Upper lobe of right lung (tissue), 1 donor: ENCODE data around the gene GALK2. TPM values are rescaled to one million over a fixed set of nuclear protein-coding genes. Genes with fewer than 3 reads are reported as not detected.
"Not testable (repeated sequence)": the region's sequence is repeated elsewhere in the genome, so short reads cannot be mapped to it uniquely, and the experiment has no call there.

Source experiments
- ATAC-seq: fragments of 200-7000 bp; cut with Tn5 transposase; one replicate; pipeline ENCODE4 v1.9.1; 2020; ENCODE audit warnings: mild to moderate bottlenecking, moderate library complexity
- DNase-seq: peaks from one replicate; pipeline ENCODE4 v3.0.0-alpha.2; 2020
- H3K27ac ChIP-seq: fragments of 200-600 bp; one replicate; pipeline ENCODE4 v1.8.0; 2022
- H3K27me3 ChIP-seq: fragments of 200-600 bp; one replicate; pipeline ENCODE4 v1.8.0; 2022; ENCODE audit warnings: mild to moderate bottlenecking
- H3K36me3 ChIP-seq: fragments of 200-600 bp; one replicate; pipeline ENCODE4 v1.8.0; 2022
- H3K4me1 ChIP-seq: fragments of 200-600 bp; one replicate; pipeline ENCODE4 v1.8.0; 2022
- H3K4me3 ChIP-seq: fragments of 200-600 bp; one replicate; pipeline ENCODE4 v1.8.0; 2022; ENCODE audit warnings: mild to moderate bottlenecking
- H3K9me3 ChIP-seq: fragments of 200-600 bp; one replicate; pipeline ENCODE4 v1.8.0; 2022
- intact Hi-C: fragments of 100-400 bp; cut with DNase I; formaldehyde crosslinking; loops from one replicate; pipeline ENCODE4 v1.11.0; 2022
- total RNA-seq: library from RNA; stranded (reverse); fragmentation: NEBNext Ultra II Directional; extraction: Animal tissue kit (Norgen Biotek cat#: 25700); gene quantifications from one replicate; pipeline ENCODE4 v1.2.1, GENCODE V29; 2021
- TF ChIP-seq, protein P1 (sequence below): fragments of 200-600 bp; IDR thresholded peaks from one replicate; pipeline ENCODE4 v1.8.0; 2022; ENCODE audit warnings: antibody characterized with exemption
- donor health status: DM: no; HTN: yes; CAD: no; lungs with severe emphysema.

Gene GALK2
- total RNA-seq, 1 donor from 2014 or later = 38.2 TPM

- H3K27me3 ChIP-seq = no peaks in the 10 kb centered on the region
- TF ChIP-seq, protein P1, sequence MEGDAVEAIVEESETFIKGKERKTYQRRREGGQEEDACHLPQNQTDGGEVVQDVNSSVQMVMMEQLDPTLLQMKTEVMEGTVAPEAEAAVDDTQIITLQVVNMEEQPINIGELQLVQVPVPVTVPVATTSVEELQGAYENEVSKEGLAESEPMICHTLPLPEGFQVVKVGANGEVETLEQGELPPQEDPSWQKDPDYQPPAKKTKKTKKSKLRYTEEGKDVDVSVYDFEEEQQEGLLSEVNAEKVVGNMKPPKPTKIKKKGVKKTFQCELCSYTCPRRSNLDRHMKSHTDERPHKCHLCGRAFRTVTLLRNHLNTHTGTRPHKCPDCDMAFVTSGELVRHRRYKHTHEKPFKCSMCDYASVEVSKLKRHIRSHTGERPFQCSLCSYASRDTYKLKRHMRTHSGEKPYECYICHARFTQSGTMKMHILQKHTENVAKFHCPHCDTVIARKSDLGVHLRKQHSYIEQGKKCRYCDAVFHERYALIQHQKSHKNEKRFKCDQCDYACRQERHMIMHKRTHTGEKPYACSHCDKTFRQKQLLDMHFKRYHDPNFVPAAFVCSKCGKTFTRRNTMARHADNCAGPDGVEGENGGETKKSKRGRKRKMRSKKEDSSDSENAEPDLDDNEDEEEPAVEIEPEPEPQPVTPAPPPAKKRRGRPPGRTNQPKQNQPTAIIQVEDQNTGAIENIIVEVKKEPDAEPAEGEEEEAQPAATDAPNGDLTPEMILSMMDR = no peak
- ATAC-seq = no peak
- intact Hi-C loops = no loop called here
- no peaks in the 10 kb centered on the region for H3K36me3 ChIP-seq
- H3K27ac ChIP-seq = no peak overlapping the region
- H3K9me3 ChIP-seq = no peaks in the 10 kb centered on the region
- H3K4me3 ChIP-seq = no peak overlapping the region
- no peaks in the 10 kb centered on the region for H3K4me1 ChIP-seq
- no peak for DNase-seq
Measured at GRCh38 chr15:49179433-49180190, 9.6 kb downstream of the GALK2 start.

GRCh38 chr15:49182128-49182527 is 12.1 kb downstream of the GALK2 start:
- no peaks in the 10 kb centered on the region for H3K36me3 ChIP-seq
- H3K27ac ChIP-seq = no peak overlapping the region
- H3K27me3 ChIP-seq = no peaks in the 10 kb centered on the region
- no peaks in the 10 kb centered on the region for H3K9me3 ChIP-seq
- no peaks in the 10 kb centered on the region for H3K4me1 ChIP-seq
- ATAC-seq = no peak
- intact Hi-C loops = no loop called here
- no peak overlapping the region for H3K4me3 ChIP-seq
- no peak for DNase-seq
- TF ChIP-seq, protein P1 = no peak

GRCh38 chr15:49183741-49184140 is 13.7 kb downstream of the GALK2 start:
- H3K27me3 ChIP-seq, H3K4me1 ChIP-seq, H3K27ac ChIP-seq, intact Hi-C loops, H3K4me3 ChIP-seq, H3K9me3 ChIP-seq, ATAC-seq, H3K36me3 ChIP-seq, DNase-seq: not testable (repeated sequence)

DNA sequence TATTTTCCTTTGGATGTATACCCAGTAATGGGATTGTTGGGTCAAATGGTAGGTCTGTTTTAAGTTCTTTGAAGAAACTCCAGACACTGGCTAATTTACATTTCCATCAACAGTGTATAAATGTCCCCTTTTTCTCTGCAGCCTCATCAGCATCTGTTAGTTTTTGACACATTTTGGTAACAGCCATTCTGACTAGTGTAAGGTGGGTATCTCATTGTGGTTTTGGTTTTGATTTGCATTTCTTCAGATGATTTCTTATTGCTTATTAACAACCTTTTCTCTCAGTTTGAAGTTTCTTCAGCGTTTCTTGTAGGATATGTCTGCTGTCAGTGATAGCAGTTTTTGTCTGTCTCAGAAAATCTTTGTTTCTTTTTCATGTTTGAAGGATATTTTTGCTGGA is 15.4 kb downstream of the GALK2 start:
- H3K36me3 ChIP-seq = no peaks in the 10 kb centered on the region
- TF ChIP-seq, protein P1 = no peak
- DNase-seq (no peak), ATAC-seq (no peak)
- H3K4me3 ChIP-seq = no peak overlapping the region
- H3K4me1 ChIP-seq = no peaks in the 10 kb centered on the region
- no peak overlapping the region for H3K27ac ChIP-seq
- intact Hi-C loops = no loop called here
- no peaks in the 10 kb centered on the region for H3K9me3 ChIP-seq
- H3K27me3 ChIP-seq = no peaks in the 10 kb centered on the region

- Histone ChIP-seq H3K27me3 (no peaks in the 10 kb centered on the region), H3K4me3 (no peak overlapping the region), H3K36me3 (no peaks in the 10 kb centered on the region), H3K4me1 (no peaks in the 10 kb centered on the region), H3K9me3 (no peaks in the 10 kb centered on the region), H3K27ac (no peak overlapping the region)
- DNase-seq (no peak), ATAC-seq (peak; percentile 34)
- intact Hi-C loops = no loop called here
- TF ChIP-seq, protein P1 = no peak
Measured at GRCh38 chr15:49187549-49188245, 17.6 kb downstream of the GALK2 start.

DNA sequence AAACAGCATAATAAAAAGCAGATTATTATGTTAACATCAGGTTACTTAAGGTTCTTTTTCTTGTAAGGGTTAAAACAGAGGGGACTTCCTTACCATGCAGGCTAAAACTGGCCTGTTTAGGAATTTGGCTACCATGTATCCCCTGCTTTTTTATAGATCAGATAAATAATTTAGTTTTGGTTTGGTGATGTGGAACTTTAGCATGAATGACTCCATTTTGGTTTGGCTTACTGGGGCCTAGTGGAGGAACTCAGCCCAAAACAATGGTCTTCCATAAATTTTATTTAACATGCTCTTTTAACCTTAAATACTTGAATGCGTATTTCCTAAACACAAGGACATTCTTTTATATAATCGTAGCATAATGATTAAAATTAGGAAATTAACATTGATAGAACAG is 18.9 kb downstream of the GALK2 start:
- intact Hi-C loops = no loop called here

More for the DNA sequence above, 18.9 kb downstream of the GALK2 start:
- H3K4me3 ChIP-seq = no peak overlapping the region
- no peak for DNase-seq
- H3K27me3 ChIP-seq = no peaks in the 10 kb centered on the region
- H3K36me3 ChIP-seq = no peaks in the 10 kb centered on the region
- TF ChIP-seq, protein P1 = no peak
- no peaks in the 10 kb centered on the region for H3K4me1 ChIP-seq
- ATAC-seq = no peak
- no peaks in the 10 kb centered on the region for H3K9me3 ChIP-seq
- H3K27ac ChIP-seq = no peak overlapping the region
